HG03442 (cell line): ENCODE data around the gene FBXO27.
"Not testable (repeated sequence)": the region's sequence is repeated elsewhere in the genome, so short reads cannot be mapped to it uniquely, and the experiment has no call there.

ENCODE experiments used
- ATAC-seq: cut with Tn5 transposase; IDR thresholded peaks from one replicate; pipeline ENCODE4 v1.9.1; 2021; ENCODE audit warnings: mild to moderate bottlenecking, moderate library complexity; ENCODE audit not compliant: unreplicated experiment

FBXO27 gene, protein sequence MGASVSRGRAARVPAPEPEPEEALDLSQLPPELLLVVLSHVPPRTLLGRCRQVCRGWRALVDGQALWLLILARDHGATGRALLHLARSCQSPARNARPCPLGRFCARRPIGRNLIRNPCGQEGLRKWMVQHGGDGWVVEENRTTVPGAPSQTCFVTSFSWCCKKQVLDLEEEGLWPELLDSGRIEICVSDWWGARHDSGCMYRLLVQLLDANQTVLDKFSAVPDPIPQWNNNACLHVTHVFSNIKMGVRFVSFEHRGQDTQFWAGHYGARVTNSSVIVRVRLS

DNA sequence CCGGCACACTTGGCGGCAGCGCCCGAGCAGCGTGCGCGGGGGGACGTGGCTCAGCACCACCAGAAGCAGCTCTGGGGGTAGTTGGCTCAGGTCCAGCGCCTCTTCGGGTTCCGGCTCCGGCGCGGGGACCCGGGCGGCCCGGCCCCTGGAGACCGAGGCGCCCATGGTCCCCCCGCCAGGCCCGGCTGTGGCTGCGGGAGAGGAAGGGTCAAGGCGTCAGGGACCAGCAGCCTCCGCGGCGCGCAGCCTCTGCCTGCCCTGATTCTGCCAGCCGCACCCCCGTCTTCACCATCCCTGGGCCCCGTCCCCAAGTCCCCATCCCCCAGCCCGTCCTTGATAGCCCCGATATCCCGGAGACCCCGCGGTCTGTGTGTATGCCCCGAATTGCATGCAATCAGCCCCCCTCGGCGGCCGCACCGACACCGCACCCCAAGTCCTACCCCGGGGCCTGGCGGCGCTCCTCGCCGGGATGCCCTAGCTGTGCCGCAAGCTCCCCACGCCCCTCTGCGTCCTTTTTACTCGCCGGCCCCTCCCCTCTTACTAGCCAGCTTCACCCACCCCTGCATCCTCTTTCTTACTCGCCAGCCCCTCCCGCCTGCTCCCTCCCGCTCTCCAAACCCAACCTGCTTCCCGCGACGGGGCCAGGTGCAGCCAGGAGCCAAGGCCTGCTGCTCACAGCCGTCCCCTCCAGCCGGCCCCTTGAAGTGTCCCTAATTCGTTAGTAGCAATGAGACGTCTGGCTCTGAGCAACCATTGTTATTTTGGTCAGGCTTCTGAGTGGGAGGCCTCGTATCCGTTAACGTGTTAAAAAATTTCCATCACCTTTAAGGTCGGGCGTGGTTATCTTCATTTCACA is at the start of gene FBXO27:
Gene FBXO27 (minus strand): TSS at position 487 of the 856 bp plus-strand sequence. CDS start 322 bp downstream, at position 165.
- peak; percentile 8 for ATAC-seq

DNA sequence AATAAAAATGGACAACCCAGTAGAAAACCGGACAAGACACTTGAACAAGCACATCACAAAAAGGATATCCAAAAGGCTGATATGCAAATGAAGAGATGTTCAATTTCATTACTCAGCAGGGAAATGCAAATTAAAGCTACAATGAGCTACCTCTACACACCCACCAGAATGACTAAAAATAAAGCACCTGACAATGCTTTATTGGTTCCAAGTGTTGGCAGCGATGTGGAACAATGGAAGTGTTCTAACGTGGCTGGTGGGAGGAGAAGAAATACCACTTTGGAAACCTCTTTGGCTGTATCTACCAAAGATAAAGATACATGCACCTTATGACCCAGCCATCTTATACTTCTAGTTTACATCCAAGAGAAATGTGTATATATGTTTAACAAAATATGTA is 48.1 kb upstream of the FBXO27 start:
- ATAC-seq = no peak

DNA sequence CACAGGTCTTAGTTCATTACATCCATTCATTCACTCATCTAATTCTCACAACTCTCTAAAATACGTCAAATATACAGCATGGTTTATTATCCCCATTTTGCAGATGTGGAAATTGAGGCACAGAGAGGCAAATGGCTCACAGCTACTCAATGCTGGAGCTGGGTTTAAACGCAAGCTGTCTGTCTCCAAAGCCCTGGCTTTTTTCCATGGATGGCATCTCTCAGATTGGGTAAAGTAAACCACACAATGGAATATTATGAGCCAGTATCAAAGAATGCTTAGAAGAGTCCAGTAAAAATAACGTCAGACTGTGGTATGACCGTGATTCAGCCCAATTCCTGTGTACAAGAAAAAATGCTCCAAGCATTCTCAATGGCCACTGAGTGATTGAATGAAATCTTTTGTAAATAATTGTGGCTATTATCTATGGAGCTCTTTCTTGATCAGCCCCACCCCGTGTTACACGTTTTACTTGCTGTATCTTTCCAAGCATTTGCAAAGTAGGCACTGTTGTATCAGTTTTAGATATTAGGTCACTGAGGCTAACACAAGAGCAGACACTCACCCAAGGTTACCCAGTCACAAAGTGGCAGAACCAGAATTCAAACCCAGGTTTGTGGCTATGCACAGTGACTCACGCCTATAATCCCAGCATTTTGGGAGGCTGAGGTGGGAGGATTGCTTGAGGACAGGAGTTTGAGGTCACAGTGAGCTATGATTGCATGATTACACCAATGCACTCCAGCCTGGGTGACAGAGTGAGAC is 46.3 kb upstream of the FBXO27 start:
- ATAC-seq = no peak

DNA sequence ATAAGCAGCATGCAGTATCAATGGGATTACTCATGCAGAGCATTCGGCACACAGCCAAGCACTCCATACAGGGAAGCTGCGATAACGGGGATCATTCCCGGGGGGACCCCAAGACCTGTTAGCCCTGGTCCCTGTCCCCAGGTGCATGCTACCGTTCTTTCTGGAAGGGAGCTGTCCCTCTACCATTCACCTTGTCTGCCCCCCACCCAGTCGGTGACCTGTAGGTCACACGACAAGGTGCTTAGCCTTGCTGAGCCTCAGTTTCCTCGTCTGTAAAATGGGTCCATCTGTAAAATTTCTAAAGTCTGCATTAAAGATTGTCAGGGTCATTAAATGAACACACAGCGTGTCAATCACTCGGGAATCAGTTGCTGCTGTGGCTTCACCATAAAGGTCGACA is 45.0 kb upstream of the FBXO27 start:
- no peak for ATAC-seq

DNA sequence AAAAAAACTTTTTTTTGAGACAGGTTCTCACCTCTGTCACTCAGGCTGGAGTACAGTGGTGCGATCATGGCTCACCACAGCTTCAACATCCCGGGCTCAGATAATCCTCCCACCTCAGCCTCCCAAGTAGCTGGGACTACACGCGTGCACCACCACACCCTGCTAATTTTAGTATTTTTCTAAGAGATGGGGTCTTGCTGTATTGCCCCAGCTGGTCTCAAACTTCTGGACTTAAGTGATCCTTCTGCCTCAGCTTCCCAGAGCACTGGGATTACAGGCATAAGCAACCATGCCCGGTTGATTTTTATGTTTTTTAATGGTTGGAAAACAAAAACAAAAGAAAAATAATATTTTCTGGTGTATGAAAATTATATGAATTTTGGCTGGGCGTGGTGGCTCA is 42.6 kb upstream of the FBXO27 start:
- no peak for ATAC-seq

DNA sequence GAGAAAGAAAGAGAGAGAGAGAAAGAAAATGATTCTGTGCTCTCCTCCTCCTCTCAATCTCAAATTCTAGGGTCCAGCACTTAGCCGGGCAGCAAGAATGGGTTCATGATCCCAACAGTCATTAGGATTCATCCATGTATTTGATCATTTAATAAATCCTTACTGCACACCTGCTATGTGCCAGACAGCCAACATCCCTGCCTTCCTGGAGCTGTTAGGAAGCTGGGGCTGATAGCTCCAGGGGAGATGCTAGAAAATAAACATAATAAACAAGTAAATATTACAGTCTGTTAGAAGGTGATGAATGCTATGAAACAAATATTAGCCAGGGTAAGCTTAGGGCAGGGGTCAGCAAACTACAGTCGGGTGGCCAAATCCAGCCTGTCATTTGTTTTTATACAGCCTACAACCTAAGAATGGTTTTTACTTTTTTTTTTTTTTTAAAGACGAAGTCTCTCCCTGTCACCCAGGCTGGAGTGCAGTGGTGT is 41.9 kb upstream of the FBXO27 start:
- no peak for ATAC-seq

DNA sequence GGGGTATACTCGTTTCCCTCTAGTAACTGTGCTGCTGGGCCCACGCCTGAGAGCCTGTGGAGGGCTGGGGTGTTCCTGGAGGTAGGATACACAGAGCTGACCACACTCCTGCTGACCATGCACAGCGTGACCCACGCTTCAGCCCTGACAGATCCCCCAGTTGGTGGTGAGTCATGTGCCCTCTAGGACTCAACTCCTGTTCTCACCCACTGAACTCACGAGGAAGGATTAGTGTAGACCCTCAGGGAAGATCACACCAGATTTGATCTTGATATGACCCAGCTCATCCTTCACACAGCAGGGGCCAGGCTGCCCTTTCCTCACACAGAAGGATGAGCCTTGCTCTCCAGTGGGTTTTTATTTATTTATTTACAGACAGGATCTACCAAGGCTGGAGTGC is 38.5 kb upstream of the FBXO27 start:
- ATAC-seq = no peak

DNA sequence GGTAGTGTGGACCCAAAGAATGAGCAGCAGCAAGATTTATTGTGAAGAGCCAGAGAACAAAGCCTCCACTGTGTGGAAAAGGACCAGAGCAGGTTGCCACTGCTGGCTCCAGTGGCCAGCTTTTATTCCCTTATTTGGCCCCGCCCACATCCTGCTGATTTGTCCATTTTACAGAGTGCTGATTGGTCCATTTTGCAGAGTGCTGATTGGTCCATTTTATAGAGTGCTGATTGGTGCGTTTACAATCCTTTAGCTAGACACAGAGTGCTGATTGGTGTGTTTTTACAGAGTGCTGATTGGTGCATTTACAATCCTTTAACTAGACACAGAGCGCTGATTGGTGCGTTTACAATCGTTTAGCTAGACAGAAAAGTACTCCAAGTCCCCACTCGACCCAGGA is 35.9 kb upstream of the FBXO27 start:
- ATAC-seq = not testable (repeated sequence)

DNA sequence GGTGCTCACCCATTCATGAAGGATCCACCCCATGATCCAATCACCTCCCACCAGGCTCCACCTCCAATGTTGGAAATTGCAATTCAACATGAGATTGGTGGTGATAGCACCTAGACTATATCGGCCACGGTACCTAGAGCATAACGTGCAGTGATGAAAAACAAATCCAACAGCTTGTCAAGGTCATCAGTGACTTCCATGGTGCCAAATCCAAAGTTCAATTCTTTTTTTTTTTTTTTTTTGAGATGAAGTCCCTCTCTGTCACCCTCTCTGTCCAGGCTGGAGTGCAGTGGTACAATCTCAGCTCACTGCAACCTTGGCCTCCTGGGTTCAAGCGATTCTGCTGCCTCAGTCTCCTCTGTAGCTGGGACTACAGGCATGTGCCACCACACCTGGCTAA is 34.8 kb upstream of the FBXO27 start:
- ATAC-seq = no peak

DNA sequence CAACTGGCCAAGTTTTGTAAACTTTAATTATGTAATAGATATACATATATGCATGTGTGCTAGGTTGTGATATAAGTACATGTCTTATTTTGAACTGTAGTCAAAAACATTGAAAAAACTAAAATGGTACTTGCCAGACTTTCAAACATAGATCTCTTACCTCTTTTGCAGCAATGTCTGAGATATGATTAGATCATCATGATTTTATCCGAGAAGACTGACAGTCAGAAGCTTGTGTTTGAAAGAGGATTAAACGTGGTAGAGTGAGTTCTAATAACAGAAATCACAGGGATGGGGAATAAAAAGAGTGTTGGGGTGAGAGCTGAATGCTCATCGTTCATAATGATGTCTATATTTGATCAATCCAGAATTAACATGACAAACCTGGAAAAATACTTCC is 33.6 kb upstream of the FBXO27 start:
- no peak for ATAC-seq

DNA sequence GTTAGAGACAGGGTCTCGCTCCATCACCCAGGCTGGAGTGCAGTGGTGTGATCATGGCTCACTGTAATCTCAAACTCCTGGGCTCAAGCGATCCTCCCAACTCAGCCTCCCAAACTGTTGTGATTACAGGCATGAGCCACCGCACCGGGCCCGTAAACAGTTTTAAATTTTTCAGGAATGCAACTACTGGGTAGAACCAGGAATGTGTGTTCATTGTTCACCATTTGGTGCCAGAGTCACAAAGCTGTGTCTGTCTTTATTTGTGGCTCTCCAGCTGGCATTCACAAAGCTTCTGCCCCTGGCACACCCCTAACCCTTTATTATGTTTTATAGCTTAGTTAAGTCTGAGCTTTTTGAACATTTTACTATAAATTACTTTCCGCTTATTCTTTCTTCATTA is 32.1 kb upstream of the FBXO27 start:
- ATAC-seq = no peak

DNA sequence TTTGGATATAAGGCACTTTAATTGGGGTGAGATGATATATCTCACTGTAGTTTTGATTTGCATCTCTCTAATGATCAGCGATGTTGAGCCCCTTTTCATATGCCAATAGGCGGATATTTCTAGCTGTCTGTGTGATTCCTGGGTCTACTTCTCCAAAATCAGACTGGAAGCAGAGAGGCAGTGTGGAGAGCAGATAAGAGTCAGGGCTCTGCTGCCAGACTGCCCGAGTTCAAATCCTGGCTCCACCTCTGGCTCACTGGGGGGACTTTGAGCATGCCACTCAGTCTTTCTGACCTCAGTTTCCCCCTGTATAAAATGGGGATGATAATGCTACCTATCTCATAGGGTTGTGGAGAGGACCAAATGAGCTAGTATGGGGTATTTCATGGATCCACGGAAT is 27.8 kb upstream of the FBXO27 start:
- ATAC-seq = no peak

DNA sequence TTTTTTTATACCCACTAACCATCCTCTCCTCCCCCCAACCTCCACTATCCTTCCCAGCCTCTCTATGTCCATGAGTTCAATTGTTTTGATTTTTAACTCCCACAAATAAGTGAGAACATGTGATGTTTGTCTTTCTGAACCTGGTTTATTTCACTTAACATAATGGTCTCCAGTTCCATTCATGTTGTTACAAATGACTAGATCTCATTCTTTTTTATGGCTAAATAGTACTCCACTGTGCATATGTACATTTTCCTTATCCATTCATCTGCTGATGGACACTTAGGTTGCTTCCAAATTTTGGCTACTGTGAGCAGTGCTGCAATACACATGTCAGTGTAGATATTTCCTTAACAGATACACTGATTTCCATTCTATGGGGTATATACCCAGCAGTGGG is 27.0 kb upstream of the FBXO27 start:
- ATAC-seq = no peak

DNA sequence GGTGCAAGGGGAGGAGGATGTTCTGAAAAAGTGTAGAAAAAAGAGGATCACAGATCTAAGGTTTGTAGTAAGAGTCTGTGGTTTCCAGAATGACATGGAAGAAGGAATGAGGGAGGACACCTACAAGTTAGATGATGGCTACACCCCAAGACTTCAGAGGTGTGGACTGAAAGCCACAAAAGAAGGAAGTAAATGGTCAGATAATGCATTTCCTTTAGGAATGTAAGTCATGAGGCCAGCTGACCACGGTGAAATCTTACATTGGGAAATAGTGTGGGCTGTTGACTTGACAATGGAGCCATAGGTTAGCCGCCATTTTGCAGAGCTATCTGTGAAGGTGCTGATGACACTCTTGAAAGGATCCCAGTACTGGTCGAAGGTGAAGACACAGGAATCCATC is 25.3 kb upstream of the FBXO27 start:
- ATAC-seq = no peak

DNA sequence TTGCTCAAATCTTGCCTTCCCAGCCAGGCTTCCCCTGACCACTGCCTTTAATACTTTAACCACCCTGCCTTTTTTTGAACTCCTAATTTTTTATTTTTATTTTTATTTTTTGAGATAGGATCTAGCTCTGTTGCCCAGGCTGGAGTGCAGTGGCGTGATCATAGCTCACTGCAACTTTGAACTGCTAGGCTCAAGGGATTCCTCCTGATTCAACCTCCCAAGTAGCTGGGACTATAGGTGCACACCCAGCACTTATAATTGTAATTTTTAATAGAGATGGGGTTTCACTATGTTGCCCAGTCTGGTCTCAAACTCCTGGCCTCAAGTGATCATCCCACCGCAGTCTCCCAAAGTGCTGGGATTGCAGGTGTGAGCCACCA is 21.7 kb upstream of the FBXO27 start:
- ATAC-seq = no peak

DNA sequence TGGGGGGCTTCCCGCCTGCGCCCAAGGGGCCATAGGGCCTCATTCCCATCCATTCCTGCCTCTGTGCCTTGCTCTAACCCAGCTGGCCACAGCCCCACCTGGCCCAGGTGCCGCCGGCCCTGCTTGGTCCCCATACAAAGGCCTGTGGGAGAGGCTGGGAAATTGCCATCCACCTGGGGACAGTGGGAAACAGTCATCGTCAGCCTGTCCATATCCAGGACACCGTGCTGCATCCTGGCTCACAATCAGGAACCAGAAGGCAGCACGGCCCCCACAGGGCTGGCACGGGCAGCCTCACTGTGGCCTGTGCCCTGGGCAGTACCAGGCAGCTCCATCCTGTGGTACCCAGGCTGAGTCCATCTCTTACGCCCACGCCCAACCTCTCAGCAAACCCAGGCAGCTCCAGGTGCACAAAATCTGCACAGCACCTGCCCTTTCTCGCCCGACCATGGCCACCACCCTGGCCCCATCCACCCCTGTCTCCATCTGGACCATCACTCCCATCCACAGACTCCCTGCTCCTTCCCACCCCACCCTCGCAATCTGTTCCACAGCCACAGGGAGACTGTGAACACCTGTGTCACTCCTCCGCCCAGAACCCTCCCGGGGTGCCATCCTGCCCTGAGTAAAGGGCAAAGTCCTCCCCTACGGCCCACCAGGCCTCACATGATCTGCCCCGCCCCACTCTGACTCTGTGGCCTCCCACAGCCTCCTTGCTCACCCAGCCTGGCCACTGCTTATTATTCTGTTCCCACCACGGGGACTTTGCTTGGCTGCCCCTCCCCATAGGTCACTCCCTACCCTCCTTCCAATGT is 21.1 kb upstream of the FBXO27 start:
- ATAC-seq = no peak

DNA sequence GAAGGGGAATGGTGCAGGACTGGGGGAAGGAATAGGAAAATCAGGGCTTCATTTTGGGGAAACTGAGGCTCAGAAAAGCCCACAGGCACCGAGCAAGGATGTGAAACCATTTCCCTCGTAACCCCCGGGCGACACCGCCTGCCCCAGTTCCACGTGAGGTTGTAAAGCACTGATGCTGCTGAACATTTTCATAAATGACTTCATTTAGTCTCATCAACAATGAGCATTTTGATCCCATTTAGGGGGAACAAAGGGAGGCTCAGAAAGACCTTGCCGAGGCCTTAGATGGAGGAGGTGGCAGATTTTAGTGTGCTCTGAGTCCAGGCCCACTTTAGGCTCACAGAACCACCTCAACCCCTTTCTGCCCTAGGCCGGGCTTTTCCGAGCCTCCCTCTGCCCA is 20.5 kb upstream of the FBXO27 start:
- ATAC-seq = no peak

DNA sequence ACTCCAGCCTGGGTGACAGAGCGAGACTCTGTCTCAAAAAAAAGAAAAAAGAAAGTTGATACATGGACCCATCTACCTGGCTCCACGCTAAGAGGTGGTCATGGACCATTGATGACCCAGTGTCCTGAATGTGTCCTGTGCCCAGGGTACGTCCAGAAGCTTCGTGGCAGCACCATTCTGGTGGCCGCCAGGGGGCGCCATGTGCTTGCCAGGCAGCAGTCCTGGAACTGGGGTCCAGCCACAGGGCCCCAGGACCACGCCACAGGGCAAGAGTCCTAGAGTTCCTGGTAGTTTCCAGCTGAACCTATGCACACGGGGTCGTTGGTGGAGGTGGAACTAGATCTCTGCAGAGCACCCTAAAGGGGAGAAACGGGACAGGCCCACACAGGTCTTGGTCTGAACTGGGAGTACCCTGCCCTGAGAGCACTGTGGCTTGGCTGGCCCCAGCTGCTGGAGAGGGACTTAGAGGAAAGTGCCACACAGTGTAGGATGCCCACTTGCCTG is 19.9 kb upstream of the FBXO27 start:
- no peak for ATAC-seq

DNA sequence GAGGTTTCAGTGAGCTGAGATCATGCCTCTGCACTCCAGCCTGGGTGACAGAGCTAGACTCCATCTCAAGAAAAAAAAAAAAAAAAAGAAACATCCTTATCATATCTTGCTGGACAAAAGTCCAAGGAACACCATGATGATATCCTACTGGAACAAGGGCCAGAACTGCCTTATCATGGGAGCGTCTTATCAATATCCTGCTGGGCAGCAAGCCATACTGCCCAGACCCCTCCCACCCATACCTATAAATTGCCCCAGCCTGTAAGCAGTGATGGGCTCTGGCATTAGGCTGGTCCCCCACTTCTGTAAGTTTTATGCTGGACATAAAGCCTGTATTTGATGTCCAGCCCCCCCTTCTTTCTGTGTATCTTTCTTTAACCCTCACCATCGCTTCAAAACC is 14.7 kb upstream of the FBXO27 start:
- no peak for ATAC-seq

DNA sequence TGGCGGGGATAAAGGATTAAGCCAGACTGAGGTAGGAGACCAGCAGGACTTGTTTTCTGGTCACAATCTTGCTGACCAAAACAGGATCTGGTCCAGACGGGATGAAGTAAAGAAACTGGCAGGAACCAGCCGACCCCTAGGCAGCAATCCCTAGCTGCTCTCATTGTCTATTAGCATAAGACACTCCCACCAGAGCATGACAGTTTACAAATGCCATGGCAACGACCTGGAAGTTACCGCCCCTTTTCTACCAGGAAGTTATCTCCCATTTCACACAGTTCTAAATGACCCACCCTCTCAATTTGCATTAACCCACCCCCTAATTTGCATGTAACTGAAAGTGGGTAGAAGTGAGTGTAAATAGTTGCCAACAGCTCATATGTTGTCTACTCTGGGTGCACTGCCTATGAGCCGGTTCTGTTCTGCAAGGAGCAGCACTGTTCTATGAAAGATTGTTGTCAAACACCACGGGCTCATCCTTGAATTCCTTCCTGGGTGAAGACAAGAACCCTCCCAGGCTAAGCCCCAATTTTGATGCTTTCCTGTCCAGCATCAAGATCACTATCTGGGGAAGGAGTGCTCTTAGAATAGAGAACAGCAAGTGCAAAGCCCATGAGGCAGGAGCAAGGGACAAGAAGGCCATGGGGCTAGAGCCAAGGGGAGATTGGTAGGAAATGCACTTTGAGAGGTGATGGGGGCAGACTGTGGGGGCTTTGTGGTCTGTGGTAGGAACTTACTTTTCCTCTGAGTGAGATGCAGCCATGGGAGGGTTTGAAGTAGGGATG is 13.9 kb upstream of the FBXO27 start:
- ATAC-seq = no peak
